ENCODE data around the gene RNF214. TPM values are rescaled to one million over a fixed set of nuclear protein-coding genes. Genes with fewer than 3 reads are reported as not detected.
A peak's percentile ranks its signal among the peaks of the same experiment; 100 is the strongest.

Gene RNF214
- total and polyA plus RNA-seq, 2 of the 13 experiments (the other 11 are each of a cell fraction or from before 2014, with no cell fraction given), result 10.7 to 12.6 TPM

DNA sequence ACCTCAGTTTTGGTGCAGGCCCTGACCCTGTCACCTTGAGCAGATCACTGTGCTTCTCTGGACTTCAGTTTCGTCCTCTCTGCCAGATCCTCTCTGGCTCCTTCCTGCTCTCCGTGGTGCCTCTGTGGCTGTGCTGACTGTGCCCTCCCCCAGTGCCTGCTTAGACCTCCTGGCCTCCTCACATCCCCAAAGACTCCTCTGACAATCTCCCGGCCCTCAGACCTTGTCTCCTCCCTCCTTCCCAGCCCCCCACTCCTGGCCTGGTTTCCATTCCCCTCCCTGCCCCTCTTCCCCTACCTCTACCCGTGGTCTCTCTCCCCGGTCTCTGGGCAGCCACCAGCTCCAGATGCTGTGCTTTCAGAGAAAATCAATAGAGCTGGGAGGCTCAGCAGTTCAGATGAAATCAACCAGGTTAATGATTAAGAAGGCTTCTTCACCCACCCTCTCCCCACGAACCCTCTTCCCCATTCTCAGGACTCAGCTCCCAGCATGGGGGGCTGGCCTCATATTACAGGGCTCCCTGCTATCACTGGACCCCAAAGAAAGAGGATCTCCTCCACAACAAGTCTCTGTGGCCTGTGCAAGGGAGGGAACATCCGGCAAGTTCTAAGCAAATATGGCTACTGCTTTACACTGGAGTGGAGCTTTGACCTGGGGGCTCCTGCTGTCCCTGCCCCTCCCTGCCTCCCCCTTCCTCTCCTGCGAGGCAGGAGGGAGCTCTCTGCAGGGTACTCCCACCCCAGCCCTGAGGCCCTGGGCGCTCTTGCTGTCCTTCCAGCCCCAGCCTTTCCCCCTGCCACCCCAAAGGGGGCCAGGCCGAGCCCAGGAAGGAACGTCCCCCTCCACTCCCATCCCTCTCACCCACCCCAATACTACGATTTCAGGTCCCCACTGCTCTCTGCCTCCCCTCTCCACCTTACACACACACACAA is 67.1 kb downstream of the RNF214 start (continued):
- TF ChIP-seq, protein P1, sequence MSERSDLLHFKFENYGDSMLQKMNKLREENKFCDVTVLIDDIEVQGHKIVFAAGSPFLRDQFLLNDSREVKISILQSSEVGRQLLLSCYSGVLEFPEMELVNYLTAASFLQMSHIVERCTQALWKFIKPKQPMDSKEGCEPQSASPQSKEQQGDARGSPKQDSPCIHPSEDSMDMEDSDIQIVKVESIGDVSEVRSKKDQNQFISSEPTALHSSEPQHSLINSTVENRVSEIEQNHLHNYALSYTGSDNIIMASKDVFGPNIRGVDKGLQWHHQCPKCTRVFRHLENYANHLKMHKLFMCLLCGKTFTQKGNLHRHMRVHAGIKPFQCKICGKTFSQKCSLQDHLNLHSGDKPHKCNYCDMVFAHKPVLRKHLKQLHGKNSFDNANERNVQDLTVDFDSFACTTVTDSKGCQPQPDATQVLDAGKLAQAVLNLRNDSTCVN (CRISPR knock-in tag; IDR thresholded peaks at IDR 0.05; ENCODE audit: borderline replicate concordance), result no peak; the same call in 1 of the 2 replicates
- TF ChIP-seq SRF (IDR thresholded peaks at IDR 0.05; ENCODE audit: low read depth, low read length), result no peak
- TF ChIP-seq, protein P2, sequence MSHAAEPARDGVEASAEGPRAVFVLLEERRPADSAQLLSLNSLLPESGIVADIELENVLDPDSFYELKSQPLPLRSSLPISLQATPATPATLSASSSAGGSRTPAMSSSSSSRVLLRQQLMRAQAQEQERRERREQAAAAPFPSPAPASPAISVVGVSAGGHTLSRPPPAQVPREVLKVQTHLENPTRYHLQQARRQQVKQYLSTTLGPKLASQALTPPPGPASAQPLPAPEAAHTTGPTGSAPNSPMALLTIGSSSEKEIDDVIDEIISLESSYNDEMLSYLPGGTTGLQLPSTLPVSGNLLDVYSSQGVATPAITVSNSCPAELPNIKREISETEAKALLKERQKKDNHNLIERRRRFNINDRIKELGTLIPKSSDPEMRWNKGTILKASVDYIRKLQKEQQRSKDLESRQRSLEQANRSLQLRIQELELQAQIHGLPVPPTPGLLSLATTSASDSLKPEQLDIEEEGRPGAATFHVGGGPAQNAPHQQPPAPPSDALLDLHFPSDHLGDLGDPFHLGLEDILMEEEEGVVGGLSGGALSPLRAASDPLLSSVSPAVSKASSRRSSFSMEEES (CRISPR knock-in tag; IDR thresholded peaks at IDR 0.05), result no peak
- TF ChIP-seq ATF7 (IDR thresholded peaks at IDR 0.05), result no peak
- TF ChIP-seq ATF7 (CRISPR knock-in tag; IDR thresholded peaks at IDR 0.05), result no peak
- TF ChIP-seq ZNF253 (CRISPR knock-in tag; IDR thresholded peaks at IDR 0.05; ENCODE audit: borderline replicate concordance), result 0 out of 2 replicates have a peak, but pooled peaks have one; percentile 62
- peak; percentile 25; the same call in 1 of the 2 replicates for TF ChIP-seq ZNF652 (CRISPR knock-in tag; IDR thresholded peaks at IDR 0.05; ENCODE audit: borderline replicate concordance, low read depth)
- TF ChIP-seq, protein P3, sequence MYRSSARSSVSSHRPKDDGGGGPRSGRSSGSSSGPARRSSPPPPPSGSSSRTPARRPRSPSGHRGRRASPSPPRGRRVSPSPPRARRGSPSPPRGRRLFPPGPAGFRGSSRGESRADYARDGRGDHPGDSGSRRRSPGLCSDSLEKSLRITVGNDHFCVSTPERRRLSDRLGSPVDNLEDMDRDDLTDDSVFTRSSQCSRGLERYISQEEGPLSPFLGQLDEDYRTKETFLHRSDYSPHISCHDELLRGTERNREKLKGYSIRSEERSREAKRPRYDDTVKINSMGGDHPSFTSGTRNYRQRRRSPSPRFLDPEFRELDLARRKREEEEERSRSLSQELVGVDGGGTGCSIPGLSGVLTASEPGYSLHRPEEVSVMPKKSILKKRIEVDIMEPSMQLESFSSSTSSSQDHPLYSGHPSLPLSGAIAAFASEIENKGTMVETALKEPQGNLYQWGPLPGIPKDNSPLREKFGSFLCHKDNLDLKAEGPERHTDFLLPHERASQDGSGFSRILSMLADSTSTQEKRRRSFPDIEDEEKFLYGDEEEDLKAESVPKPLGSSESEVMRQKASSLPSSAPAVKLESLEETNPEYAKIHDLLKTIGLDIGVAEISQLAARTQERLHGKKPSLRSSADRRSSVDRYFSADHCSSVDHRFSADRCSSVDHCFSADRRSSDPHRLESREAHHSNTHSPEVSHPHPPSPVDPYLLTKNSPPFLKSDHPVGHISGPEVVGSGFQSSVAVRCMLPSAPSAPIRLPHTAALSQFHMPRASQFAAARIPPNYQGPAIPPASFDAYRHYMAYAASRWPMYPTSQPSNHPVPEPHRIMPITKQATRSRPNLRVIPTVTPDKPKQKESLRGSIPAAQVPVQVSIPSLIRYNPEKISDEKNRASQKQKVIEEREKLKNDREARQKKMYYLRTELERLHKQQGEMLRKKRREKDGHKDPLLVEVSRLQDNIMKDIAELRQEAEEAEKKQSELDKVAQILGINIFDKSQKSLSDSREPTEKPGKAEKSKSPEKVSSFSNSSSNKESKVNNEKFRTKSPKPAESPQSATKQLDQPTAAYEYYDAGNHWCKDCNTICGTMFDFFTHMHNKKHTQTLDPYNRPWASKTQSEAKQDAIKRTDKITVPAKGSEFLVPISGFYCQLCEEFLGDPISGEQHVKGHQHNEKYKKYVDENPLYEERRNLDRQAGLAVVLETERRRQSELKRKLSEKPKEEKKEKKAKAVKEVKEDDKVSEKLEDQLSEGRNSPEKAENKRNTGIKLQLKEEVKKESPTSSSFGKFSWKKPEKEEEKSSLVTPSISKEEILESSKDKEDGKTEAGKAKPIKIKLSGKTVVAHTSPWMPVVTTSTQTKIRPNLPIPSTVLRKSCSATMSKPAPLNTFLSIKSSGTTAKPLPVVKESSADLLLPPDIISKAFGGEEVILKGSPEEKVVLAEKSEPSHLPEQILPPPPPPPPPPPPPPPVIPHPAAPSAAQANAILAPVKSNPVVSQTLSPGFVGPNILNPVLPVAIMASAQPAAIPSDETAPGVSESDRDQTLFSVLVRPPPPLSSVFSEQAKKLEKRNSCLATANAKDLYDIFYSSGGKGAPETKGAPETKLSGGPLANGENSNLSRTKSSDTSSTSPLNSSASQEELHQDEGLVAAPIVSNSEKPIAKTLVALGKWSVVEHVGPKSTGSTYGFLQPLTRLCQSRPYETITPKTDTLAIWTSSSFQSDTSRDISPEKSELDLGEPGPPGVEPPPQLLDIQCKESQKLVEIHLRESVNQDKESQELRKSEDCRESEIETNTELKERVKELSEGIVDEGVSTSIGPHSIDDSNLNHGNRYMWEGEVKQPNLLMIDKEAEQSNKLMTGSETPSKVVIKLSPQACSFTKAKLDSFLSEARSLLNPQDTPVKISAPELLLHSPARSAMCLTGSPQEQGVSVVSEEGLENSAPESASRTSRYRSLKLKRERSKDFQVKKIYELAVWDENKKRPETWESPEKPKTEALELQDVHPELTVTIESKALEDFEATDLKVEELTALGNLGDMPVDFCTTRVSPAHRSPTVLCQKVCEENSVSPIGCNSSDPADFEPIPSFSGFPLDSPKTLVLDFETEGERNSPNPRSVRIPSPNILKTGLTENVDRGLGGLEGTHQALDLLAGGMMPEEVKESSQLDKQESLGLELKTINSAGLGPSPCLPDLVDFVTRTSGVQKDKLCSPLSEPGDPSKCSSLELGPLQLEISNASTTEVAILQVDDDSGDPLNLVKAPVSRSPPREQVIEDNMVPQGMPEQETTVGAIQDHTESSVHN (CRISPR knock-in tag; IDR thresholded peaks at IDR 0.05), result no peak
- no peak for TF ChIP-seq THYN1 (CRISPR knock-in tag; IDR thresholded peaks at IDR 0.05; ENCODE audit: borderline replicate concordance, low read depth)
- TF ChIP-seq ZNF143 (CRISPR knock-in tag; IDR thresholded peaks at IDR 0.05), result no peak
- TF ChIP-seq ARNTL (CRISPR knock-in tag; IDR thresholded peaks at IDR 0.05), result no peak
- TF ChIP-seq FOSL2 (CRISPR knock-in tag; IDR thresholded peaks at IDR 0.05), result no peak
- TF ChIP-seq NCOA2 (CRISPR knock-in tag; IDR thresholded peaks at IDR 0.05), result no peak
- TF ChIP-seq HCFC1 (IDR thresholded peaks at IDR 0.05; ENCODE audit: low read depth, low read length), result no peak
- TF ChIP-seq ZNF160 (CRISPR knock-in tag; IDR thresholded peaks at IDR 0.05), result peak; percentile 34; the same call in 1 of the 2 replicates
- TF ChIP-seq ZBTB3 (CRISPR knock-in tag; IDR thresholded peaks at IDR 0.05; ENCODE audit: borderline replicate concordance, low read depth), result no peak
- TF ChIP-seq FIP1L1 (IDR thresholded peaks at IDR 0.05; ENCODE audit: borderline replicate concordance, insufficient read depth, low read depth, low read length), result no peak
- TF ChIP-seq ZNF777 (CRISPR knock-in tag; IDR thresholded peaks at IDR 0.05), result no peak
- no peak for TF ChIP-seq ZNF256 (CRISPR knock-in tag; conservative IDR thresholded peaks at IDR 0.05)

All from HepG2 (cell line).